Measurements from ENCODE around the gene FXYD1. TPM values are rescaled to one million over a fixed set of nuclear protein-coding genes. Genes with fewer than 3 reads are reported as not detected.

Gene FXYD1
- total and polyA plus RNA-seq, 2 donors (not counting 3 experiments of a cell fraction or from before 2014, with no cell fraction given): not detected

DNA sequence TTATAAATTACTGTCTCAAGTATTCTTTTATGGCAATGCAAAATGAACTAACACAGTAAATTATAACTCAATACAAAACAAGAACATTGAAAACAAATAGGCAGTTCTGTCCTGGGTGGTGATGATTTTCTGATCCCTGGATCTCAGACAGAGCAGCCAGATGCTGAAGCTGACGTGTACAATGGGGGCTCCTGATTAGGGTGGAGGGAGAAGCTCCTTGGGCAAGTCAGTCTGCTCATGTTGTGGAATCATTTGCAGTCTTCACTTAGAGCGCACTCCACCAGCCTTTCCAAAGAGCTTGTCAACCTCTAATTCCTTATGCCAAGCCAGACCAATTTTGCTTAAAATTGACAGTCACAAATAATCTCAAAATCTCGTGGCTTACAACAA lies 37.6 kb downstream of the FXYD1 start:
- no TSS peak for BruUV-seq (replicated peaks)
- Histone ChIP-seq H4K20me1 (replicated peaks; ENCODE audit: control insufficient read depth, extremely low read depth, insufficient read depth, low read length) (no peaks in the 10 kb centered on the region), H3K79me2 (ENCODE audit: control insufficient read depth, insufficient read depth, low read length) (no peaks in the 10 kb centered on the region), H2AFZ (ENCODE audit: low read depth, low read length) (no peak overlapping the region), H3K9me3 (replicated peaks; ENCODE audit: control insufficient read depth, insufficient read depth, low read length) (no peaks in the 10 kb centered on the region), H3K4me1 (ENCODE audit: control insufficient read depth, extremely low read depth, insufficient read depth, low read length) (no peaks in the 10 kb centered on the region), H3K9me1 (replicated peaks; ENCODE audit: control insufficient read depth, extremely low read depth, insufficient read depth, low read length) (no peaks in the 10 kb centered on the region), H3K27ac (ENCODE audit: insufficient read depth, low read depth, low read length) (no peak overlapping the region), H3K27me3 (ENCODE audit: control insufficient read depth in 2 of 2, insufficient read depth in 2 of 2, low read length in 2 of 2) (peaks cover 0 to 2% of the 10 kb centered on the region in 2 experiments), H3K9ac (replicated peaks; ENCODE audit: extremely low read depth, insufficient read depth, low read length) (no peak overlapping the region), H3K36me3 (ENCODE audit: control insufficient read depth in 2 of 2, extremely low read depth in 1 of 2, insufficient read depth in 2 of 2, low read length in 2 of 2) (no peaks in the 10 kb centered on the region), H3K4me3 (replicated peaks in 1 of 3; ENCODE audit: insufficient read depth in 1 of 3, low read depth in 1 of 3, low read length in 3 of 3) (no peak overlapping the region), H3K4me2 (ENCODE audit: insufficient read depth, low read length) (no peak overlapping the region)
- POLR2A ChIA-PET: no interaction called here
- intact Hi-C loops (cut with micrococcal nuclease): no loop called here
- FAIRE-seq (no peak), DNase-seq (ENCODE audit: low read depth, low spot score) (no peak)
- CTCF ChIA-PET: no interaction called here
- dilution Hi-C loops (cut with MboI; ENCODE audit: extremely low pct_ligation_motif_present, low sequenced_read_pairs): no loop called here
- TF ChIP-seq JUN (IDR thresholded peaks at IDR 0.05; ENCODE audit: borderline replicate concordance, insufficient read depth, insufficient read length, low read depth) (no peak), FOS (IDR thresholded peaks at IDR 0.05; ENCODE audit: borderline replicate concordance, insufficient read depth, low read length) (no peak), POLR2AphosphoS5 (IDR thresholded peaks at IDR 0.05; ENCODE audit: insufficient read depth, low read depth, low read length) (no peak), CTCF (IDR thresholded peaks at IDR 0.05; ENCODE audit: extremely low read depth in 1 of 2, insufficient read depth in 1 of 2, low read depth in 1 of 2, low read length in 2 of 2) (no peak), MYC (IDR thresholded peaks at IDR 0.05; ENCODE audit: low read depth, low read length) (no peak)
